HL-60 (cell line): Measurements from ENCODE around the gene MAPKAPK2.

Experiments
- CTCF ChIP-seq: IDR thresholded peaks from one replicate; pipeline ENCODE4 v1.5.1; 2011; ENCODE audit warnings: low read length, control low read depth, inconsistent platforms; ENCODE audit not compliant: insufficient read depth
- POLR2AphosphoS5 ChIP-seq: IDR thresholded peaks from 2 replicates; pipeline ENCODE4 v1.6.1; 2012; ENCODE audit warnings: low read depth
- REST ChIP-seq: IDR thresholded peaks from 2 replicates; pipeline ENCODE4 v1.6.1; 2012; ENCODE audit warnings: low read depth; ENCODE audit not compliant: insufficient replicate concordance

- TF ChIP-seq REST (no peak), CTCF (no peak), POLR2AphosphoS5 (no peak)
Measured at GRCh38 chr1:206672011-206672688, 12.6 kb upstream of the MAPKAPK2 start.
